GM23248 (cell line): Measurements from ENCODE around the gene FKBP8.

Experiments
- EZH2 ChIP-seq: fragments of 200-600 bp; sonication (generic); IDR thresholded peaks from 2 replicates; pipeline ENCODE4 v1.6.1; 2018; ENCODE audit warnings: antibody characterized with exemption, mild to moderate bottlenecking; ENCODE audit not compliant: insufficient read depth, poor library complexity, severe bottlenecking
- EZH2phosphoT487 ChIP-seq: fragments of 200-600 bp; sonication (generic); IDR thresholded peaks from 2 replicates; pipeline ENCODE4 v1.6.1; 2018; ENCODE audit warnings: antibody characterized with exemption, moderate library complexity, mild to moderate bottlenecking, low read depth; ENCODE audit not compliant: insufficient read depth

- TF ChIP-seq EZH2phosphoT487 (no peak), EZH2 (no peak)
Observed at GRCh38 chr19:18500376-18500775, 43.0 kb downstream of the FKBP8 start.
